Stomach (tissue), 4 donors: Measurements from ENCODE around the gene ANGPTL3.

Experiments used
- POLR2AphosphoS5 ChIP-seq, 3 donors: sonication (generic); formaldehyde crosslinking; IDR thresholded peaks; one replicate each; pipeline ENCODE4 v1.6.1; 2016; ENCODE audit warnings: antibody characterized with exemption in 3 of 3
- TF ChIP-seq, protein P1 (sequence below), 7 experiments: fragments of 450-650 bp in 4 of 7; fragments of 200-600 bp in 3 of 7; sonication (generic) in 3 of 7; IDR thresholded peaks; one replicate each; pipeline ENCODE4 v1.5.1; 2016 to 2019; ENCODE audit warnings: antibody characterized with exemption in 7 of 7, control low read depth in 2 of 7, mild to moderate bottlenecking in 1 of 7

DNA sequence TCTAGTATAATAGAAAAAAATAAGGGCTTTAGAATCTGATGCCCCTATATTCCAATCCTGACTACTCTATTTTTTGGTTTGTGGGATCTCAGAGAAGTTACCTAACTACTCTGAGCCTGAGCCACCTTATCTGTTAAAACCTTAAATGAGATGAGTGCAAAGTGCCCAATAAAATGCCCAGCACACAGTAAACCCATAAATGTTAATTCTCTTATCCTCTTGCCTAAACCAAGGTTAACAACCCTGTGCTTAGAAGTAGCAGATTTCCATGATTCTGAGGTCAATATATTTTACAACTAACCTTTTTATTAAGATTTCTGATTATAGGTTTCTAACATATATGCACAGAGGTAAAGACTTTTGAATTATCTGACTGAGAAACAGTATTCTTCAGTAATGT, 55.1 kb downstream of the ANGPTL3 start:
- TF ChIP-seq, protein P1, sequence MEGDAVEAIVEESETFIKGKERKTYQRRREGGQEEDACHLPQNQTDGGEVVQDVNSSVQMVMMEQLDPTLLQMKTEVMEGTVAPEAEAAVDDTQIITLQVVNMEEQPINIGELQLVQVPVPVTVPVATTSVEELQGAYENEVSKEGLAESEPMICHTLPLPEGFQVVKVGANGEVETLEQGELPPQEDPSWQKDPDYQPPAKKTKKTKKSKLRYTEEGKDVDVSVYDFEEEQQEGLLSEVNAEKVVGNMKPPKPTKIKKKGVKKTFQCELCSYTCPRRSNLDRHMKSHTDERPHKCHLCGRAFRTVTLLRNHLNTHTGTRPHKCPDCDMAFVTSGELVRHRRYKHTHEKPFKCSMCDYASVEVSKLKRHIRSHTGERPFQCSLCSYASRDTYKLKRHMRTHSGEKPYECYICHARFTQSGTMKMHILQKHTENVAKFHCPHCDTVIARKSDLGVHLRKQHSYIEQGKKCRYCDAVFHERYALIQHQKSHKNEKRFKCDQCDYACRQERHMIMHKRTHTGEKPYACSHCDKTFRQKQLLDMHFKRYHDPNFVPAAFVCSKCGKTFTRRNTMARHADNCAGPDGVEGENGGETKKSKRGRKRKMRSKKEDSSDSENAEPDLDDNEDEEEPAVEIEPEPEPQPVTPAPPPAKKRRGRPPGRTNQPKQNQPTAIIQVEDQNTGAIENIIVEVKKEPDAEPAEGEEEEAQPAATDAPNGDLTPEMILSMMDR (IDR thresholded peaks at IDR 0.05): no peak
- no peak for TF ChIP-seq POLR2AphosphoS5 (IDR thresholded peaks at IDR 0.05)
